OCI-LY3 (cell line): ENCODE data around the gene SCAP.

ENCODE experiments used
- CTCF ChIP-seq: fragments of 200-600, 300-600 bp; sonication (generic); IDR thresholded peaks from 2 replicates; pipeline ENCODE4 v1.5.1; 2014; ENCODE audit warnings: antibody characterized with exemption, low read length, low read depth
- EZH2phosphoT487 ChIP-seq: fragments of 200-600 bp; shearing (Covaris generic); IDR thresholded peaks from 2 replicates; pipeline ENCODE4 v1.6.1; 2018; ENCODE audit warnings: antibody characterized with exemption, mixed run types, low read depth

- TF ChIP-seq CTCF, result no peak
- TF ChIP-seq EZH2phosphoT487, result no peak
Measured at GRCh38 chr3:47456984-47457383, 18.8 kb downstream of the SCAP start.
